Peyer's patch (tissue), 4 donors: Measurements from ENCODE around the gene SEMA4D.
"Not testable (repeated sequence)": the region's sequence is repeated elsewhere in the genome, so short reads cannot be mapped to it uniquely, and the experiment has no call there.

ENCODE experiments used
- CTCF ChIP-seq, 6 experiments: fragments of 450-650 bp in 4 of 6; fragments of 200-600 bp in 2 of 6; sonication (generic) in 1 of 6; IDR thresholded peaks; one replicate each; pipeline ENCODE4 v1.5.1; 2017 to 2019; ENCODE audit warnings: antibody characterized with exemption in 6 of 6, mild to moderate bottlenecking in 3 of 6, moderate library complexity in 1 of 6
- POLR2A ChIP-seq, 2 donors: fragments of 450-650 bp; IDR thresholded peaks; one replicate each; pipeline ENCODE4 v1.5.1; 2017; ENCODE audit warnings: antibody characterized with exemption in 2 of 2, mild to moderate bottlenecking in 2 of 2, moderate library complexity in 2 of 2

DNA sequence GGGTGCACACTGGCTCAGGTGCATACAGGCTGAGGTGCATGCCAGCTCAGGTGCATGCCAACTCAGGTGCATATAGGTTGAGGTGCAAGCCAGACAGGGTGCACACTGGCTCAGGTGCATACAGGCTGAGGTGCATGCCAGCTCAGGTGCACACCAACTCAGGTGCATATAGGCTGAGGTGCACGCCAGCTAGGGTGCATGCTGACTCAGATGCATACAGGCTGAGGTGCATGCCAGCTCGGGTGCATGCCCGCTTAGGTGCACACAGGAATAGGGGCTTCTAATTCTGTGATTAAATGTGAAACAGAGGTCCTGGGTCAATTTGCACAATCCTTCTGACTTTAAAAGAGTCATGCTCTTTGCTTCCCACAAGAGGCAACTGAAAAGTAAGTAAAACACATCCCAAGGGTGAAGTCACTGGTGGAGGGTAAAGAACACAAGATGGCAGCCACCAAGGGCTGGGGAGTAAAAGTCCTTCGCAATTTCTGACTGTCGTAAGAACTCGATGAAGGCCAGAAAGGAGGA is 26.1 kb downstream of the SEMA4D start:
- not testable (repeated sequence) for TF ChIP-seq CTCF, POLR2A (IDR thresholded peaks at IDR 0.05)
